LNCaP clone FGC (cell line): ENCODE data around the gene PROM1.
A peak's percentile ranks its signal among the peaks of the same experiment; 100 is the strongest.

Experiments
- DNase-seq: peaks from one replicate; pipeline ENCODE4 v3.0.0-alpha.2; 2011; ENCODE audit warnings: low read depth
- H3K4me3 ChIP-seq: 2 replicates; pipeline ENCODE4 v1.5.1; 2011; ENCODE audit warnings: mild to moderate bottlenecking, low read depth, low read length, control low read depth
- CTCF ChIP-seq: IDR thresholded peaks from 2 replicates; pipeline ENCODE4 v1.5.1; 2012; ENCODE audit warnings: mild to moderate bottlenecking; ENCODE audit not compliant: control insufficient read depth, insufficient read depth; ENCODE audit errors: extremely low read depth

Gene PROM1

GRCh38 chr4:16031546-16032395, 52.1 kb downstream of the PROM1 start:
- no peak overlapping the region for H3K4me3 ChIP-seq
- DNase-seq = no peak

DNA sequence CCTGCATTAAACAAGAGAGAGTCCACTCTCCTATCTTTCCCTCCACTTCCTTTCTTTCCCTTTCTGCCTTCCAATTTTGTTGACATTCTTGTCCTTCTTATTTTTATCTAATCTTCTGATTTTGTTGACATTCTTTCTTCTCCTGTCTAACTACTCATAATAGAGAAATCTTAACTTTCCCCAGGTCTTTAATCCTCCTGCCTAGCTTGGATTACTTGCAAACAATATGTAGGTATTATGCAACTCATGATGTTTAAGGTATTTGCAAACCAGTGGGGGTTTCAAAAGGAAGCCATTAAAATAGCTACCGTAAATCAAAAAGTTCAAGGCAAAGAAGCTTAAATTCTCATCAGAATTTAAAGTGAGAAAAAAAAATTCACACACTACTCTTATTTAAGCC, 53.9 kb downstream of the PROM1 start:
- no peak overlapping the region for H3K4me3 ChIP-seq
- TF ChIP-seq CTCF = no peak
- DNase-seq = no peak

More at GRCh38 chr4:16031546-16032395, 52.1 kb downstream of the PROM1 start:
- TF ChIP-seq CTCF = no peak

- DNase-seq = no peak
- no peak overlapping the region for H3K4me3 ChIP-seq
- no peak for TF ChIP-seq CTCF
Measured at GRCh38 chr4:16029262-16029661, 54.6 kb downstream of the PROM1 start.

GRCh38 chr4:16027626-16028025, 56.2 kb downstream of the PROM1 start:
- no peak overlapping the region for H3K4me3 ChIP-seq
- DNase-seq = no peak
- TF ChIP-seq CTCF = no peak

DNA sequence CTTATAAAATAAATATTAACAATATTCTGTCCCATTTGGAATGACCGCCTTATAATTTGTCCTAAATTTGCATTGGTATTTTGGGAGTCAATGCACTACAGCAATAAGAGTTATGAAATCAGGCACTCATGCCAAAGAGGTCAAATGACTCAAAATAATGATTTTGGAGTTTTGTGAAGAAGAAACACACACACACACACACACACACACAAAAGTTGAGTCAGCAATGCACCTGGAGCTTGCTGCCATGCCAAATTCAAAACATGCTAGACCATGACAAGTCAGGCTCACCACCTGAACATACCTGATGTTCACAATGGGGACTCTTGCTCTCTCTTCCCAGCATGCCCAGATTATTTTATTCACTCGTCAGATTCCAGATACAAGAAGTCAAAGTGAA, 56.7 kb downstream of the PROM1 start:
- no peak for TF ChIP-seq CTCF
- H3K4me3 ChIP-seq = no peak overlapping the region
- DNase-seq = no peak

- DNase-seq = no peak
- H3K4me3 ChIP-seq = no peak overlapping the region
- TF ChIP-seq CTCF = peak; percentile 76
Measured at GRCh38 chr4:16026160-16026761, 57.6 kb downstream of the PROM1 start.
